ENCODE measurements around the gene TIMP3. TPM values are rescaled to one million over a fixed set of nuclear protein-coding genes. Genes with fewer than 3 reads are reported as not detected.
"Not testable (repeated sequence)": the region's sequence is repeated elsewhere in the genome, so short reads cannot be mapped to it uniquely, and the experiment has no call there.

The TIMP3 gene
- not detected in 2 replicates for total RNA-seq

DNA sequence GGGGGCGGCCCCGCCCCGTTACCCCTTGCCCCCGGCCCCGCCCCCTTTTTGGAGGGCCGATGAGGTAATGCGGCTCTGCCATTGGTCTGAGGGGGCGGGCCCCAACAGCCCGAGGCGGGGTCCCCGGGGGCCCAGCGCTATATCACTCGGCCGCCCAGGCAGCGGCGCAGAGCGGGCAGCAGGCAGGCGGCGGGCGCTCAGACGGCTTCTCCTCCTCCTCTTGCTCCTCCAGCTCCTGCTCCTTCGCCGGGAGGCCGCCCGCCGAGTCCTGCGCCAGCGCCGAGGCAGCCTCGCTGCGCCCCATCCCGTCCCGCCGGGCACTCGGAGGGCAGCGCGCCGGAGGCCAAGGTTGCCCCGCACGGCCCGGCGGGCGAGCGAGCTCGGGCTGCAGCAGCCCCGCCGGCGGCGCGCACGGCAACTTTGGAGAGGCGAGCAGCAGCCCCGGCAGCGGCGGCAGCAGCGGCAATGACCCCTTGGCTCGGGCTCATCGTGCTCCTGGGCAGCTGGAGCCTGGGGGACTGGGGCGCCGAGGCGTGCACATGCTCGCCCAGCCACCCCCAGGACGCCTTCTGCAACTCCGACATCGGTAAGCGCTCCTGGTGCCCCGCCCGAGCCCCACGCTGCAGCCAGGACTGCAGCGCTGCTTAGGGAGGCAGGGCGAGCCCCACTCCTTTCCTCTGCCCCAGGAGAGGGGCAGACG is at the start of gene TIMP3:
Gene TIMP3 (plus strand): TSS at position 169 of the 700 bp plus-strand sequence. CDS start 297 bp downstream, at position 466.
- Mint-ChIP-seq H3K27ac (no peak within 1 kb of the TSS), H3K4me1 (peaks cover 7% of the 10 kb centered on the region), H3K9me3 (no peaks in the 10 kb centered on the region), H3K27me3 (peaks cover 55% of the 10 kb centered on the region), H3K36me3 (ENCODE audit: low read depth) (no peaks in the 10 kb centered on the region), H3K4me3 (no peak within 1 kb of the TSS)
- DNase-seq: no peak
- intact Hi-C loops (cut with micrococcal nuclease): no loop called here

DNA sequence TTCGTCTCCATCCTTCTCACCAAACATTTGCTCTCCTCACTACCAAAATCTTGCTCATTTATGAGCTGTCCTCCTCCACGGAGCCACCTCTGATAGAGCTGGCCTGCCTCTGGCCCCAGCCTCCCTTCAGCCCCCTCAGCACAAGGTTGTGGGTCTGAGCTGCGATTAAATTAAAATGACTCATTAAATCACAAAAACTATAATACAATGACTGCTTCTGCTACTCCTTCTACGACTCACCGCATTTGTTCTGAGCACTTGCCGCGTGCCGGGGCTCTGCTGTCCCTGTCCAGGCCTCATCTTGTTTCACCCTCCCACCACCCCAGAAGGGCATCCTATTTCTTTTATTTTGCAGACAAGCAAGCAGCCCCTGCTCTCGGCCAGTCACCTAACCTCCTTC is 49.2 kb upstream of the TIMP3 start:
- Mint-ChIP-seq H3K4me1 (no peaks in the 10 kb centered on the region), H3K4me3 (no peak overlapping the region), H3K36me3 (ENCODE audit: low read depth) (no peaks in the 10 kb centered on the region), H3K27me3 (no peaks in the 10 kb centered on the region), H3K27ac (no peak overlapping the region), H3K9me3 (no peaks in the 10 kb centered on the region)
- no peak for DNase-seq
- intact Hi-C loops (cut with micrococcal nuclease): no loop called here

- no peak for DNase-seq
- no peaks in the 10 kb centered on the region for H3K36me3 Mint-ChIP-seq (ENCODE audit: low read depth)
- H3K4me1 Mint-ChIP-seq: no peaks in the 10 kb centered on the region
- no peaks in the 10 kb centered on the region for H3K9me3 Mint-ChIP-seq
- H3K27me3 Mint-ChIP-seq: no peaks in the 10 kb centered on the region
- no peak overlapping the region for H3K27ac Mint-ChIP-seq
- intact Hi-C loops (cut with micrococcal nuclease): no loop called here
- H3K4me3 Mint-ChIP-seq: no peak overlapping the region
These were observed 48.5 kb upstream of the TIMP3 start for GRCh38 chr22:32752816-32753520.

DNA sequence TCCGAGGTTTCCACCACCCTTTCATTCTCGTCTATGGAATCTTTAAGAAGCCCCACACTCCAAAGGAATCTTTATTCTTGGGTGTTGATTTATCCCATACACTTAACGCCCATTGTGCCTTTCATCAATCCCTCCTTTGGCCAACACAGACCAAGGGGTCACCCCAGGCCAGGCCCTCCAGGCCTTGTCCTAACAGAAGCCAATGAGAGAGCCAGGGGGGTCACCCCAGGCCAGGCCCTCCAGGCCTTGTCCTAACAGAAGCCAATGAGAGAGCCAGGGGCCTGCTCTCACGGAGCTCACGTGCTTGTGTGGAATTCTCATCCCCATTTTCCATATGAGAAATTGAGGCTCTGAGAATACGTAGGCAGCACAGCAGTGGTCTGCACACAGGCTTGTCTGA is 47.9 kb upstream of the TIMP3 start:
- H3K27ac Mint-ChIP-seq: no peak overlapping the region
- intact Hi-C loops (cut with micrococcal nuclease): no loop called here
- H3K9me3 Mint-ChIP-seq: no peaks in the 10 kb centered on the region
- no peak for DNase-seq
- no peaks in the 10 kb centered on the region for H3K27me3 Mint-ChIP-seq
- H3K4me3 Mint-ChIP-seq: no peak overlapping the region
- no peaks in the 10 kb centered on the region for H3K4me1 Mint-ChIP-seq
- H3K36me3 Mint-ChIP-seq (ENCODE audit: low read depth): no peaks in the 10 kb centered on the region

DNA sequence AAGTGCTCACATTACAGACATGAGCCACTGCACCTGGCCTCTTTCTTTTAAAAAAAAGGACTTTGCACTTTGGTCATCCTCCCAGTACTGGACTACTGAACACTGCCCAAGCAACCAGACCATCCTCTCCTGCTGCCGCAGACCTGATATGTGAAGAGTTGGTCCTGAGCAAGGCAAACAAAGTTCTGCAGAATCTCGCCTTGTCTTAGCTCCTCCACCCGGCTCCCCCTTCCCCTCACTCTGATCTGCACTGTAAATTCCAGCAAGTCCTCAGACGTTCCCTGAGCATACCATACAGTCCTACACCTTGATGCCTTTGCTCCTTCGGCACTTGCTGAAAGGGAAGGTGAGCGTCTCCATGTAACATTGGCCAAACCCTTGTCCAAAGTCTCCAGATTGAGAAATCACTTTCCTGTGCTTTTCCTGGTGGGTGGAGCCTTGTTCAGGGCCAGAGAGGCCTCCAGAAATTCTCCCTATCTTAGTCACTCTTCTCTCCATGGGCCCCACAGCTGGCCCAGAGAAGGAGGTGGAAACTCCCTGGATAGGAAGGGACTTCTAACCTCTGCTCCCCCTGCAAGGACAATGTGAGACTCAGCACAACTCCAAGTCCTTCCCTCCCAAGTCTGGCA is 47.0 kb upstream of the TIMP3 start:
- H3K27ac Mint-ChIP-seq: no peak overlapping the region
- no peak overlapping the region for H3K4me3 Mint-ChIP-seq
- intact Hi-C loops (cut with micrococcal nuclease): no loop called here
- H3K9me3 Mint-ChIP-seq: no peaks in the 10 kb centered on the region
- no peak for DNase-seq
- H3K27me3 Mint-ChIP-seq: no peaks in the 10 kb centered on the region
- H3K36me3 Mint-ChIP-seq (ENCODE audit: low read depth): no peaks in the 10 kb centered on the region
- no peaks in the 10 kb centered on the region for H3K4me1 Mint-ChIP-seq

GRCh38 chr22:32757086-32757762 is 44.3 kb upstream of the TIMP3 start:
- H3K36me3 Mint-ChIP-seq (ENCODE audit: low read depth); intact Hi-C loops (cut with micrococcal nuclease); H3K4me3 Mint-ChIP-seq; H3K27me3 Mint-ChIP-seq; H3K9me3 Mint-ChIP-seq; H3K27ac Mint-ChIP-seq; DNase-seq; H3K4me1 Mint-ChIP-seq: not testable (repeated sequence)

- no peaks in the 10 kb centered on the region for H3K36me3 Mint-ChIP-seq (ENCODE audit: low read depth)
- intact Hi-C loops (cut with micrococcal nuclease): no loop called here
- H3K4me1 Mint-ChIP-seq: no peaks in the 10 kb centered on the region
- no peak for DNase-seq
- H3K27me3 Mint-ChIP-seq: peaks cover 12% of the 10 kb centered on the region
- no peak overlapping the region for H3K4me3 Mint-ChIP-seq
- no peaks in the 10 kb centered on the region for H3K9me3 Mint-ChIP-seq
- no peak overlapping the region for H3K27ac Mint-ChIP-seq
These were observed 42.6 kb upstream of the TIMP3 start for GRCh38 chr22:32758866-32759385.

DNA sequence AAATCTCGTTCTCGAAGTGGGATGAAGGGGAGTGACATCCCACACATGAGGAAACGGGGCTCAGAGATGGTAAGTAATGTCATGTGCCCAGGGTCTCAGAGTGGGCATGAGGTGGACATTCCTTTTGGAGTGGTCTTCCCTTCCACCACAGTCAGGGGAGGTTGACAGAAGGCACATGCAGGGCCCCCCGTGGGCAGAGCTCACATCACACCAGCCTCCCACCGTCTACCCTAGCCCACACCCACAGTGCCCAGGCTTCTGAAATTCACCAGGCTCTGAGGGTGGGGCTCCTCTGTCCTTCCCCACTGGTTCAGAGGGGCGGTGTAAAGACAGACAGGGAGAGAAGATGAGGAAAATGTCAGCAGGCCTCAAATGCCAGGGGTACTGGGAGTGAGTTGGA is 41.1 kb upstream of the TIMP3 start:
- H3K27ac Mint-ChIP-seq: no peak overlapping the region
- H3K9me3 Mint-ChIP-seq: no peaks in the 10 kb centered on the region
- intact Hi-C loops (cut with micrococcal nuclease): no loop called here
- H3K27me3 Mint-ChIP-seq: peaks cover 12% of the 10 kb centered on the region
- H3K36me3 Mint-ChIP-seq (ENCODE audit: low read depth): no peaks in the 10 kb centered on the region
- H3K4me3 Mint-ChIP-seq: no peak overlapping the region
- no peaks in the 10 kb centered on the region for H3K4me1 Mint-ChIP-seq
- DNase-seq: no peak

GRCh38 chr22:32760815-32761214 is 40.7 kb upstream of the TIMP3 start:
- Mint-ChIP-seq H3K9me3 (no peaks in the 10 kb centered on the region), H3K36me3 (ENCODE audit: low read depth) (no peaks in the 10 kb centered on the region), H3K4me1 (no peaks in the 10 kb centered on the region), H3K27ac (no peak overlapping the region), H3K27me3 (peaks cover 12% of the 10 kb centered on the region), H3K4me3 (no peak overlapping the region)
- intact Hi-C loops (cut with micrococcal nuclease): no loop called here
- no peak for DNase-seq

DNA sequence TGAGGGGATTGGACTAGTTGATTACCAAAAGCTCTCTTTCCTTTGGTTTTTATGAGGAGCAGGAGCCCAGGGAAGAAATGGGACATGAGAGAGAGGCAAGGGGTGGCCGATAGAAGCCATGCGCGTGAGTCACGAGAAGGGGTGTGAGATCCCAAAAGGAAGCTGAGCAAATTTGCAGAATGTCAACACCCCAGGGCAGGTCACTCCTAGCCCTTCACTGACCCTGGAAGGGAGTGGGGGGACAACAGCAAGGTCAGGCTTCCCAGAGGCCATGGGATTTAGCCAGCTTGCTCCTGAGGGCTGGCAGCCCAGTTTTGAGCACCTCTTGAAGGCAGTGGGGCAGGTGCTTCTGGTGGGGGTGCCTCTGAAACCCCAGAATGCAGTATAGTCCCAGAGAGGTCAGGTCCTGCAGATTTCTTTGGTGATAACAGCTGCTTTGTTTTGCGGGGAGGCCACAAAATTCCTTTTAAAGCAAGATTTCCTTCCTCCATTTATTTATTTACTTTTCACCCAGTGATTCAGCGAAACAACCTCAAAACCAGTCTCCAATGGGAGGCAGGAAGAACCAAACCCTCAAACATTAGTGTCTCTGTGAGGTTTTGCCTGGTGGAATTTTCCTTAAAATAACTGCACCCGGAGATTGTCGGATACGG is 40.1 kb upstream of the TIMP3 start:
- Mint-ChIP-seq H3K4me3 (no peak overlapping the region), H3K27me3 (peaks cover 12% of the 10 kb centered on the region), H3K36me3 (ENCODE audit: low read depth) (no peaks in the 10 kb centered on the region), H3K9me3 (no peaks in the 10 kb centered on the region), H3K27ac (no peak overlapping the region), H3K4me1 (no peaks in the 10 kb centered on the region)
- intact Hi-C loops (cut with micrococcal nuclease): no loop called here
- no peak for DNase-seq

DNA sequence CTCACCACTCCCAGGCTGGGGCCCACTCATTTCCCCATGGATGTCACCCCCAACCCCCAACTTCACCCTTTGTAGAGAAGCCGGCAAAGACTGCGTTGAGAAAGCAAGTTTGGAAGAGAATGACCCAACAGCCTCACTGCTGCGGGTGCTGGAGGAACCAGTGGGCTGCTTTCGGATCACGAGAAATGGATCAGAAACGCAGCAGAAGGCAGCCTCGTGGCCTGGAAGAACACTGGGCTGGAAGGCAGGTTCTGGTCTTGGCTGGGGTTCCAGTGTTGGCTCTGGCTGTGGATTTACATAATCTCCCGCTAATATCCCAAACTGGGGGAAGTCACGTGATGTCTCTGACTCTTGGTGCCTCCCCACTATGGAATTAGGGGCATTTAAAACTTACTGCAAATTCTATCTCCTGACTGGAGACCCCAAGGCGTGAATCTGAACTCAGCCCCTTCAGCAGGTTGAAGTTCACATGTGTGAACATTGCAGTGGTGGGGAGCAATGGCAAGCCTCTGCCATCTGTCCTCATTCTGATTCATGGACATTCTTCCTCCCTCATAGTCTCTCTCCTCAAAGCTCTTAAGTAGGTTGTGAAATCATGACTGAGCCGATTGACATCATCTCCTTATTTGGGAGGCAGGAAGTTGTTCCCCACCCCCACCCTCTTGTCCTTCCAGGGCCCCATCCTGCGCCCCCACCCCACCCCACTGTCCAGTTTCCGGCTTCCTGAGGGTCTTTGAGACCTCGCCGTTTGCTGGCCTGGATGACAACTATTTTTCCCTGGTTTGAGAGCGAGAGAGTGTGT is 37.0 kb upstream of the TIMP3 start:
- Mint-ChIP-seq H3K9me3 (no peaks in the 10 kb centered on the region), H3K4me1 (no peaks in the 10 kb centered on the region), H3K27ac (no peak overlapping the region), H3K4me3 (no peak overlapping the region), H3K27me3 (peaks cover 12% of the 10 kb centered on the region), H3K36me3 (ENCODE audit: low read depth) (no peaks in the 10 kb centered on the region)
- intact Hi-C loops (cut with micrococcal nuclease): no loop called here
- DNase-seq: no peak

DNA sequence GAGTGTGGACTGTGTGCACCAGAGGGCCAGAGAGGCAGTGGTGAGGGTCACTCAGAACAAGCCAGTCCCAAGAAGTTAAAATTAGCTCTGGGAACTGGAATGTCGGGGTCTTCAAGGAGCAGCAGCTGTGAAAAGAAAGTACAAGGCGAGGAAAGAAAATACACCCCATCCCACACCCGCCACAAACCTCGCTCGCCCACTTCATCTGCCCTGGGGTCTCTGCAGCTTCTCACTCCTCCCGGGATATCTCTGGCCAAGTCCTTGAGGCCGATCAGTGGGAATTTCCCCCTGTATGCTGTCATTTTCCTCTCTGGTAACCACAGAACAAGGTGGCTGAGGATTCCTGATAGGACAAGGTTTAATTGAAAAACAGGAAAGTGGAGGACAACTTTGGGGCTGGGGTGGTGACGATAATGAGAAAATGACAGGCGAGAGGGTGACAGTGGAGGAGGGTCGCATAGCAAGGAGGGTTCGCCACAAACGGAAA is 36.3 kb upstream of the TIMP3 start:
- no peak overlapping the region for H3K27ac Mint-ChIP-seq

DNA sequence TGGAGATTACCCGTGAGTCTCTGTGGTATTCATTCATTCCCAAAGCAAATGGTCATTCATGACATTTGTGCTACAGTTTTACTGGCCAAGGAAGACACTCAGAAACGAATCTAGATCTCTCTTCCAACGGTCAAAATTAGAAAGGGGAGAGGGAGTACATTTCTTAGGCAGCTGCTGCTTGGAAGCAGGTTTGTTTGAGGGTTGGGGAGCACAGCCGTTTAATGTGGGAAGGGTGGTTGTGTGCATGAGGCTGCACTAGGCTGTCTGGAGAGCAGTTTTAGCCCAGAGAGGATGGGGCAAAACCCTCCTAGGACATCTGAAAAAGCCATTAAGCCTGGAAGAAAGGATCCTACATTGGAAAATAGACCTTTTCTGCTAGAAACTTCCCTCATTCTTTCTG is 29.7 kb upstream of the TIMP3 start:
- Mint-ChIP-seq H3K4me3 (no peak overlapping the region), H3K27me3 (no peaks in the 10 kb centered on the region), H3K27ac (no peak overlapping the region), H3K36me3 (ENCODE audit: low read depth) (no peaks in the 10 kb centered on the region), H3K4me1 (no peaks in the 10 kb centered on the region), H3K9me3 (no peaks in the 10 kb centered on the region)
- intact Hi-C loops (cut with micrococcal nuclease): no loop called here
- no peak for DNase-seq

More for the DNA sequence above, 36.3 kb upstream of the TIMP3 start:
- Mint-ChIP-seq H3K9me3 (no peaks in the 10 kb centered on the region), H3K4me3 (no peak overlapping the region), H3K27me3 (peaks cover 12% of the 10 kb centered on the region), H3K4me1 (no peaks in the 10 kb centered on the region), H3K36me3 (ENCODE audit: low read depth) (no peaks in the 10 kb centered on the region)
- no peak for DNase-seq
- intact Hi-C loops (cut with micrococcal nuclease): no loop called here
